HepG2 (cell line): Measurements from ENCODE around the gene ZNF416. TPM values are rescaled to one million over a fixed set of nuclear protein-coding genes. Genes with fewer than 3 reads are reported as not detected.

Source experiments
- BRD4 ChIP-seq: sonication (generic); formaldehyde crosslinking; IDR thresholded peaks from 2 replicates; pipeline ENCODE4 v1.4.0; 2020; ENCODE audit warnings: missing genetic modification reagents
- CREM ChIP-seq, 2 experiments: sonication (generic) in 1 of 2; formaldehyde crosslinking in 1 of 2; IDR thresholded peaks; 2 replicates each; pipeline versions ENCODE4 v1.4.0 to v1.6.1; 2016 to 2020; ENCODE audit warnings: antibody characterized with exemption in 1 of 2, mild to moderate bottlenecking in 1 of 2, missing genetic modification reagents in 1 of 2
- HDAC2 ChIP-seq: sonication (generic); formaldehyde crosslinking; IDR thresholded peaks from 2 replicates; pipeline ENCODE4 v1.4.0; 2020; ENCODE audit warnings: missing genetic modification reagents
- PRPF4 ChIP-seq: fragments of 200-400 bp; formaldehyde crosslinking; IDR thresholded peaks from 2 replicates; pipeline ENCODE4 v1.6.1; 2016; ENCODE audit warnings: low read length, low read depth; ENCODE audit not compliant: poor library complexity, severe bottlenecking
- RARG ChIP-seq: sonication (generic); formaldehyde crosslinking; IDR thresholded peaks from 2 replicates; pipeline ENCODE4 v1.4.0; 2020; ENCODE audit warnings: low read depth, mild to moderate bottlenecking, missing genetic modification reagents
- SMYD3 ChIP-seq: sonication (generic); formaldehyde crosslinking; IDR thresholded peaks from 2 replicates; pipeline ENCODE4 v1.8.1; 2023; ENCODE audit warnings: mild to moderate bottlenecking, missing genetic modification reagents
- TEAD2 ChIP-seq: sonication (generic); formaldehyde crosslinking; IDR thresholded peaks from 2 replicates; pipeline ENCODE4 v1.9.0; 2021; ENCODE audit warnings: missing genetic modification reagents
- U2AF1 ChIP-seq: fragments of 200-400 bp; formaldehyde crosslinking; optimal IDR thresholded peaks from 2 replicates; pipeline ENCODE3; 2017; ENCODE audit warnings: mild to moderate bottlenecking, low read depth, low read length
- ZNF253 ChIP-seq: sonication (generic); formaldehyde crosslinking; IDR thresholded peaks from 2 replicates; pipeline ENCODE4 v1.8.0; 2022; ENCODE audit warnings: mild to moderate bottlenecking, missing genetic modification reagents, borderline replicate concordance
- ZNF30 ChIP-seq: sonication (generic); formaldehyde crosslinking; IDR thresholded peaks from 2 replicates; pipeline ENCODE4 v1.5.0; 2020; ENCODE audit warnings: mild to moderate bottlenecking, missing genetic modification reagents
- ZNF441 ChIP-seq: sonication (generic); formaldehyde crosslinking; IDR thresholded peaks from 2 replicates; pipeline ENCODE4 v1.7.0; 2021; ENCODE audit warnings: missing genetic modification reagents, borderline replicate concordance
- ZNF530 ChIP-seq: sonication (generic); formaldehyde crosslinking; IDR thresholded peaks from 2 replicates; pipeline ENCODE4 v1.5.0; 2020; ENCODE audit warnings: low read depth, mild to moderate bottlenecking, missing genetic modification reagents
- ZNF747 ChIP-seq: sonication (generic); formaldehyde crosslinking; IDR thresholded peaks from 2 replicates; pipeline ENCODE4 v1.8.1; 2023; ENCODE audit warnings: missing genetic modification reagents, mild to moderate bottlenecking, borderline replicate concordance
- ZNF761 ChIP-seq: sonication (generic); formaldehyde crosslinking; conservative IDR thresholded peaks from 2 replicates; pipeline ENCODE4 v1.4.0; 2020; ENCODE audit warnings: mild to moderate bottlenecking, missing genetic modification reagents
- ZNF777 ChIP-seq: sonication (generic); formaldehyde crosslinking; IDR thresholded peaks from 2 replicates; pipeline ENCODE4 v1.4.0; 2020; ENCODE audit warnings: missing genetic modification reagents
- polyA plus RNA-seq, 8 experiments: library from polyadenylated mRNA; depleted of rRNA in 3 of 8; stranded (reverse) in 7 of 8; unstranded in 1 of 8; fragments of >200 nt; fragmentation: Illumina TruSeq in 4 of 8; extraction: Trizol in 4 of 8; gene quantifications; 2 replicates each; pipeline versions ENCODE4 v1.2.1 to v1.2.3, GENCODE V29; 2011 to 2016; ENCODE audit warnings: low read depth in 4 of 8, missing spikeins in 1 of 8, mixed read lengths in 1 of 8; ENCODE audit not compliant: insufficient read depth in 1 of 8
- total RNA-seq, 5 experiments: library from RNA; depleted of rRNA; stranded (reverse); fragments of >200 nt; fragmentation: Illumina TruSeq; extraction: Trizol; gene quantifications; 2 replicates each; pipeline ENCODE4 v1.2.3, GENCODE V29; 2016; ENCODE audit warnings: low read depth in 1 of 5
- TF ChIP-seq, protein P1 (sequence below): sonication (generic); formaldehyde crosslinking; IDR thresholded peaks from 2 replicates; pipeline ENCODE4 v1.8.0; 2022; ENCODE audit warnings: missing genetic modification reagents, mild to moderate bottlenecking, inconsistent platforms, borderline replicate concordance
- TF ChIP-seq, protein P2 (sequence below): sonication (generic); formaldehyde crosslinking; IDR thresholded peaks from 2 replicates; pipeline ENCODE4 v1.4.0; 2020; ENCODE audit warnings: missing genetic modification reagents
- TF ChIP-seq, protein P3 (sequence below), 2 experiments: sonication (generic) in 1 of 2; formaldehyde crosslinking in 1 of 2; IDR thresholded peaks; 2 replicates each; pipeline versions ENCODE4 v1.6.1 to v1.9.0; 2014 to 2022; ENCODE audit warnings: antibody characterized with exemption in 1 of 2, borderline replicate concordance in 1 of 2, inconsistent platforms in 1 of 2, low read depth in 1 of 2, missing genetic modification reagents in 1 of 2

ZNF416 gene
- total and polyA plus RNA-seq, 2 of the 13 experiments (the other 11 are each of a cell fraction or from before 2014, with no cell fraction given) = 1.5 to 5.3 TPM

DNA sequence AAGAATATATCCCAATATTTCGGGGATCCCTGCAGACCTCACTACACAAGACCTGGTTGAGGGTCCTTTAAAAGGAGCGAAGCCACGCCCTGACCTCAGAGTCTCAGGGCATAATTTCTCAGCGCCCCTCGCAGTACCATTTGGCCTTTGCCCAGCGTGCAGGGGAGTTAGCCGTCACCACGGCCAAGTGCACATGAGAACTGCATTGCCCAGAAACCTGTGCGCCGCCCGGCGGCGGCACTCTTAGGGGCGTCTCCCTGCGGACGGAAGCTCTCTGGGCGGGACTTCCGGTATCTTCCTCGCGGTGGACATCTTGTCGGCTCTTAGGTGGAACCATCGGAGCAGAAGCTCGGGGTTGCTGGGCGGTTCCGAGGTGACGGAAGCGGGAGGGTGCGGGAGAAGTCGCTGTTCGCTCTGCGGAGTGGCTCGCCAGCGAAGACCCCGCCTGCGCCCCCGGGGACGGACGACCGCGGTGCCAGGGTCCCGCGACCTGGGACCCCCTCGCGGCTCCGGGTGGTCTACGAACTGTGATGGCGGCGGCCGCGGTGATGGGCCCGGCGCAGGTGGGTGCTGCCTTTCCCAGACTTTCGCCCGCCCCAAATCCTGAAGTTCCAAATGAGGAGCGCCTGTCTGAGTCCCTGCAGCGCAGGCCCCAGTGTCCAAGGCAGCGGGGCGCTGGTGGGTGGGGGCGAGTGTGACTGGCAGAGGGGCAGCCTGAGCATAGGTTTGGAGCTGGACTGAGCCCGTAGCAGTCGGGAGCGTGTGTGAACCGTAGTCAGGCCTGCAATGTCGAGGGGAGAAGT is 35.4 kb upstream of the ZNF416 start, which contains the start of gene ZNF134 (continued):
- TF ChIP-seq ZNF761 (CRISPR knock-in tag) = peak; percentile 86
- TF ChIP-seq, protein P1, sequence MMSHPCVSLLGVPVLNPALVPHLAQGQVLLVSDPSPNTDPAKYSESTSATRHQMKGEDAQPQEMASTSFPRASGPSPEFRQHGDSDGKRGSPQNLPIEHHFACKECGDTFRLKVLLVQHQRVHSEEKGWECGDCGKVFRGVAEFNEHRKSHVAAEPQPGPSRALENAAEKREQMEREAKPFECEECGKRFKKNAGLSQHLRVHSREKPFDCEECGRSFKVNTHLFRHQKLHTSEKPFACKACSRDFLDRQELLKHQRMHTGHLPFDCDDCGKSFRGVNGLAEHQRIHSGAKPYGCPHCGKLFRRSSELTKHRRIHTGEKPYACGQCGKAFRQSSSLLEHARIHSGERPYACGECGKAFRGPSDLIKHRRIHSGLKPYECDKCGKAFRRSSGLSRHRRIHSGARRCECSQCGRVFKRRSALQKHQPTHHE (CRISPR knock-in tag) = peak; percentile 57; the same call in 1 of the 2 replicates
- TF ChIP-seq, protein P2, sequence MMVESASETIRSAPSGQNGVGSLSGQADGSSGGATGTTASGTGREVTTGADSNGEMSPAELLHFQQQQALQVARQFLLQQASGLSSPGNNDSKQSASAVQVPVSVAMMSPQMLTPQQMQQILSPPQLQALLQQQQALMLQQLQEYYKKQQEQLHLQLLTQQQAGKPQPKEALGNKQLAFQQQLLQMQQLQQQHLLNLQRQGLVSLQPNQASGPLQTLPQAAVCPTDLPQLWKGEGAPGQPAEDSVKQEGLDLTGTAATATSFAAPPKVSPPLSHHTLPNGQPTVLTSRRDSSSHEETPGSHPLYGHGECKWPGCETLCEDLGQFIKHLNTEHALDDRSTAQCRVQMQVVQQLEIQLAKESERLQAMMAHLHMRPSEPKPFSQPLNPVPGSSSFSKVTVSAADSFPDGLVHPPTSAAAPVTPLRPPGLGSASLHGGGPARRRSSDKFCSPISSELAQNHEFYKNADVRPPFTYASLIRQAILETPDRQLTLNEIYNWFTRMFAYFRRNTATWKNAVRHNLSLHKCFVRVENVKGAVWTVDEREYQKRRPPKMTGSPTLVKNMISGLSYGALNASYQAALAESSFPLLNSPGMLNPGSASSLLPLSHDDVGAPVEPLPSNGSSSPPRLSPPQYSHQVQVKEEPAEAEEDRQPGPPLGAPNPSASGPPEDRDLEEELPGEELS (CRISPR knock-in tag) = 0 out of 2 replicates have a peak, but pooled peaks have one; percentile 23
- TF ChIP-seq ZNF253 = no peak
- TF ChIP-seq, protein P3, sequence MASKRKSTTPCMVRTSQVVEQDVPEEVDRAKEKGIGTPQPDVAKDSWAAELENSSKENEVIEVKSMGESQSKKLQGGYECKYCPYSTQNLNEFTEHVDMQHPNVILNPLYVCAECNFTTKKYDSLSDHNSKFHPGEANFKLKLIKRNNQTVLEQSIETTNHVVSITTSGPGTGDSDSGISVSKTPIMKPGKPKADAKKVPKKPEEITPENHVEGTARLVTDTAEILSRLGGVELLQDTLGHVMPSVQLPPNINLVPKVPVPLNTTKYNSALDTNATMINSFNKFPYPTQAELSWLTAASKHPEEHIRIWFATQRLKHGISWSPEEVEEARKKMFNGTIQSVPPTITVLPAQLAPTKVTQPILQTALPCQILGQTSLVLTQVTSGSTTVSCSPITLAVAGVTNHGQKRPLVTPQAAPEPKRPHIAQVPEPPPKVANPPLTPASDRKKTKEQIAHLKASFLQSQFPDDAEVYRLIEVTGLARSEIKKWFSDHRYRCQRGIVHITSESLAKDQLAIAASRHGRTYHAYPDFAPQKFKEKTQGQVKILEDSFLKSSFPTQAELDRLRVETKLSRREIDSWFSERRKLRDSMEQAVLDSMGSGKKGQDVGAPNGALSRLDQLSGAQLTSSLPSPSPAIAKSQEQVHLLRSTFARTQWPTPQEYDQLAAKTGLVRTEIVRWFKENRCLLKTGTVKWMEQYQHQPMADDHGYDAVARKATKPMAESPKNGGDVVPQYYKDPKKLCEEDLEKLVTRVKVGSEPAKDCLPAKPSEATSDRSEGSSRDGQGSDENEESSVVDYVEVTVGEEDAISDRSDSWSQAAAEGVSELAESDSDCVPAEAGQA (IDR thresholded peaks at IDR 0.05; ENCODE audit: low read depth) = no peak
- TF ChIP-seq, protein P3 (CRISPR knock-in tag; IDR thresholded peaks at IDR 0.05; ENCODE audit: borderline replicate concordance) = 0 out of 2 replicates have a peak, but pooled peaks have one; percentile 52
- 0 out of 2 replicates have a peak, but pooled peaks have one; percentile 35 for TF ChIP-seq ZNF30 (CRISPR knock-in tag)
- 0 out of 2 replicates have a peak, but pooled peaks have one; percentile 85 for TF ChIP-seq RARG
- peak; percentile 89 for TF ChIP-seq CREM (IDR thresholded peaks at IDR 0.05)
- no peak for TF ChIP-seq CREM (CRISPR knock-in tag; IDR thresholded peaks at IDR 0.05)
- TF ChIP-seq ZNF777 (CRISPR knock-in tag) = peak; percentile 50; the same call in 1 of the 2 replicates
- TF ChIP-seq U2AF1 = peak; percentile 28
- TF ChIP-seq PRPF4 = no peak
- TF ChIP-seq HDAC2 (CRISPR knock-in tag) = peak; percentile 44
- TF ChIP-seq ZNF530 (CRISPR knock-in tag) = no peak
- TF ChIP-seq ZNF441 (CRISPR knock-in tag) = no peak
- TF ChIP-seq BRD4 (CRISPR knock-in tag) = peak; percentile 36; the same call in 1 of the 2 replicates
- TF ChIP-seq ZNF747 (CRISPR knock-in tag) = peak; percentile 28; the same call in 1 of the 2 replicates
- TF ChIP-seq SMYD3 (CRISPR knock-in tag) = no peak
- TF ChIP-seq TEAD2 (CRISPR knock-in tag) = 0 out of 2 replicates have a peak, but pooled peaks have one; percentile 23
